Mesenchymal stem cell (in vitro differentiated cells and primary cell): ENCODE data around the gene C3.

Source experiments
- DNase-seq: peaks from one replicate; pipeline ENCODE4 v3.0.0-alpha.2; 2013
- H2AFZ ChIP-seq: one replicate; pipeline ENCODE4 v1.6.1; 2013; ENCODE audit warnings: low read depth, mild to moderate bottlenecking, control low read depth, inconsistent platforms, low read length, moderate library complexity
- H2AK5ac ChIP-seq: 2 replicates; pipeline ENCODE4 v1.6.1; 2013; ENCODE audit warnings: low read length, moderate library complexity, mild to moderate bottlenecking, inconsistent platforms; ENCODE audit not compliant: severe bottlenecking
- H2BK120ac ChIP-seq: one replicate; pipeline ENCODE4 v1.6.1; 2013; ENCODE audit warnings: low read depth, mild to moderate bottlenecking, inconsistent platforms, low read length, moderate library complexity
- H2BK12ac ChIP-seq, 2 experiments: one replicate each; pipeline ENCODE4 v1.6.1; 2013; ENCODE audit warnings: inconsistent platforms in 2 of 2, low read length in 2 of 2, mild to moderate bottlenecking in 2 of 2, moderate library complexity in 2 of 2, control low read depth in 1 of 2
- H2BK15ac ChIP-seq: one replicate; pipeline ENCODE4 v1.6.1; 2013; ENCODE audit warnings: mild to moderate bottlenecking, low read depth, inconsistent platforms; ENCODE audit not compliant: poor library complexity, severe bottlenecking
- H2BK5ac ChIP-seq: 2 replicates; pipeline ENCODE4 v1.6.1; 2013; ENCODE audit warnings: low read depth, mild to moderate bottlenecking, low read length, control low read depth, inconsistent platforms; ENCODE audit not compliant: poor library complexity, severe bottlenecking
- H3K14ac ChIP-seq, 2 experiments: one replicate each; pipeline ENCODE4 v1.6.1; 2013; ENCODE audit warnings: inconsistent platforms in 2 of 2, low read length in 2 of 2, control low read depth in 1 of 2, mild to moderate bottlenecking in 1 of 2, moderate library complexity in 1 of 2
- H3K18ac ChIP-seq, 2 experiments: one replicate each; pipeline ENCODE4 v1.6.1; 2013; ENCODE audit warnings: inconsistent platforms in 2 of 2, low read length in 2 of 2, control low read depth in 1 of 2, low read depth in 1 of 2, mild to moderate bottlenecking in 1 of 2
- H3K23ac ChIP-seq, 2 experiments: one replicate each; pipeline ENCODE4 v1.6.1; 2013; ENCODE audit warnings: inconsistent platforms in 2 of 2, low read length in 2 of 2, mild to moderate bottlenecking in 2 of 2, moderate library complexity in 2 of 2, control low read depth in 1 of 2
- H3K27ac ChIP-seq: 2 replicates; pipeline ENCODE4 v1.5.1; 2013; ENCODE audit warnings: mild to moderate bottlenecking, moderate library complexity, low read length, control low read depth, inconsistent platforms; ENCODE audit not compliant: poor library complexity, severe bottlenecking
- H3K27me3 ChIP-seq, 2 experiments: 2 replicates each; pipeline versions ENCODE4 v1.6.1 to v1.7.0; 2013; ENCODE audit warnings: low read length in 2 of 2, mild to moderate bottlenecking in 2 of 2, moderate library complexity in 2 of 2, control low read depth in 1 of 2, inconsistent platforms in 1 of 2; ENCODE audit not compliant: control insufficient read depth in 1 of 2, insufficient read depth in 1 of 2
- H3K36me3 ChIP-seq, 2 experiments: 2 replicates each; pipeline versions ENCODE4 v1.6.1 to v1.7.0; 2013; ENCODE audit warnings: low read length in 2 of 2, control low read depth in 1 of 2, inconsistent platforms in 1 of 2, low read depth in 1 of 2, mild to moderate bottlenecking in 1 of 2; ENCODE audit not compliant: insufficient read depth in 2 of 2, control insufficient read depth in 1 of 2
- H3K4ac ChIP-seq, 2 experiments: one replicate each; pipeline ENCODE4 v1.6.1; 2013; ENCODE audit warnings: inconsistent platforms in 2 of 2, low read length in 2 of 2, mild to moderate bottlenecking in 2 of 2, moderate library complexity in 2 of 2, control low read depth in 1 of 2, low read depth in 1 of 2
- H3K4me1 ChIP-seq: 2 replicates; pipeline ENCODE4 v1.6.1; 2013; ENCODE audit warnings: low read depth, low read length, control low read depth; ENCODE audit not compliant: control insufficient read depth, insufficient read depth
- H3K4me2 ChIP-seq: 2 replicates; pipeline ENCODE4 v1.6.1; 2013; ENCODE audit warnings: low read length, mild to moderate bottlenecking, inconsistent platforms; ENCODE audit not compliant: poor library complexity, severe bottlenecking
- H3K4me3 ChIP-seq, 2 experiments: 2 replicates each; pipeline versions ENCODE4 v1.5.1 to v1.7.0; 2013; ENCODE audit warnings: low read length in 2 of 2, mild to moderate bottlenecking in 2 of 2, control low read depth in 1 of 2, low read depth in 1 of 2; ENCODE audit not compliant: insufficient read depth in 1 of 2
- H3K79me1 ChIP-seq: replicated peaks from 2 replicates; pipeline ENCODE4 v1.6.1; 2013; ENCODE audit warnings: mild to moderate bottlenecking, control low read depth, low read length, inconsistent platforms; ENCODE audit not compliant: poor library complexity, severe bottlenecking
- H3K9ac ChIP-seq: 2 replicates; pipeline ENCODE4 v1.7.0; 2013; ENCODE audit warnings: mild to moderate bottlenecking, low read length, moderate library complexity
- H3K9me3 ChIP-seq: 2 replicates; pipeline ENCODE4 v1.7.0; 2013; ENCODE audit warnings: mild to moderate bottlenecking, low read length; ENCODE audit not compliant: control insufficient read depth
- H4K8ac ChIP-seq: one replicate; pipeline ENCODE4 v1.6.1; 2013; ENCODE audit warnings: inconsistent platforms, mild to moderate bottlenecking, low read length, moderate library complexity
- H4K91ac ChIP-seq: one replicate; pipeline ENCODE4 v1.6.1; 2013; ENCODE audit warnings: mild to moderate bottlenecking, low read length, inconsistent platforms
- WGBS: methylation state at CpG from one replicate; pipeline ENCODE4 v1.1.7; 2013; ENCODE audit warnings: mixed read lengths; 5-methylcytosine and 5-hydroxymethylcytosine counted together

C3 gene

DNA sequence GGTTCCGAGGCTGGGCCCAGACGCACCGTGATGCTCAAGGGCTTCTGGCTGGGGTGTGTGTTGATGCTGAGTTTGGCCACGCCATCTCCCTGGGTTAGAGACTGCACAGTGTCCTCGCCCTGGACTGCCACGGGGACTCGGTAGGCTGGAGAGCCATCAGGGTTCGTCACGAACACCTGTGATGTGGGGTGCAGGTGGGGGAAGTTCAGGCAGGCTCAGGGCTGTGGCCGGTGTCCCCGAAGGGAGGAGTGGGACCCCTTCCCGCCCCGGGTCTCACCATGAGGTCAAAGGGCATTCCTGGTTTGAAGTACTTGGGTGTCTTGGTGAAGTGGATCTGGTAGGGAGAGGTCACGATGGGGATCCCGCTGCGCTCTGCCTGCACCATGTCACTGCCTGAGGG, 8.2 kb downstream of the C3 start:
- peaks cover 0 to 51% of the 10 kb centered on the region in 2 experiments for H3K36me3 ChIP-seq
- H3K14ac ChIP-seq: no peak overlapping the region
- H2BK120ac ChIP-seq: no peak overlapping the region
- H3K79me1 ChIP-seq: no peaks in the 10 kb centered on the region
- no peak overlapping the region for H2BK5ac ChIP-seq
- no peak overlapping the region for H3K4ac ChIP-seq
- no peak overlapping the region for H2BK12ac ChIP-seq
- H3K27me3 ChIP-seq: peaks cover 10 to 25% of the 10 kb centered on the region in 2 experiments
- H2AK5ac ChIP-seq: no peak overlapping the region
- DNase-seq: no peak
- no peak overlapping the region for H3K9ac ChIP-seq
- no peak overlapping the region for H4K91ac ChIP-seq
- no peak overlapping the region for H4K8ac ChIP-seq
- no peaks in the 10 kb centered on the region for H3K9me3 ChIP-seq
- no peak overlapping the region for H3K18ac ChIP-seq
- H2AFZ ChIP-seq: no peak overlapping the region
- no peak overlapping the region for H3K4me3 ChIP-seq
- H3K27ac ChIP-seq: no peak overlapping the region
- WGBS: 94% methylated on average over 15 of the region's 16 CpGs
- H2BK15ac ChIP-seq: no peak overlapping the region
- peaks cover 4% of the 10 kb centered on the region for H3K4me1 ChIP-seq
- H3K23ac ChIP-seq: no peak overlapping the region
- H3K4me2 ChIP-seq: no peak overlapping the region

DNA sequence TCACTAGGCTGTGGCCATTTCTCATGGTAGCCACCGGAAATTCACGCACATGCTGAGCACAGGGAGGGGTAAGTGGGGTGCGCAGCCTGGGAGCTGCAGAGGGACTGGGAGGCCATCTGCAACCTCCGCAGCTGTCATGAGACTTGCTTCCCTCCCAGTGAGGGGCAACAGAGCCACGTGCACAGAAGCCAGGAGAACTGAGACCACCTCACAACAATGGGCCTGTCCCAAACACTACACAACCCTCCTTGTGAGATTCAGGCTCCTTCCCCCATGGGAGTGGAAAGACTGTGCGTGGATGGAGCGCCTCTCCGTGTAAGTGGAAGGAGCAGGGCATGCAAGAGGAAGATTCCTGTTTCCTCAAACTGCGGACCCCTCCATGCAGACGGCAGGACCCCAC, 8.8 kb downstream of the C3 start:
- Histone ChIP-seq H3K4me2 (no peak overlapping the region), H3K14ac (no peak overlapping the region), H2AFZ (no peak overlapping the region), H4K8ac (no peak overlapping the region), H2AK5ac (no peak overlapping the region), H3K36me3 (peaks cover 0 to 45% of the 10 kb centered on the region in 2 experiments), H2BK15ac (no peak overlapping the region), H3K23ac (no peak overlapping the region), H2BK5ac (no peak overlapping the region), H3K4me1 (peaks cover 4% of the 10 kb centered on the region), H3K27ac (no peak overlapping the region), H3K79me1 (no peaks in the 10 kb centered on the region), H3K27me3 (peaks cover 10 to 25% of the 10 kb centered on the region in 2 experiments), H2BK120ac (no peak overlapping the region), H3K9ac (no peak overlapping the region), H3K4me3 (no peak overlapping the region), H2BK12ac (no peak overlapping the region), H3K9me3 (no peaks in the 10 kb centered on the region), H4K91ac (no peak overlapping the region), H3K4ac (no peak overlapping the region), H3K18ac (no peak overlapping the region)
- DNase-seq: no peak
- WGBS: 79% methylated on average over 9 of the region's 10 CpGs

DNA sequence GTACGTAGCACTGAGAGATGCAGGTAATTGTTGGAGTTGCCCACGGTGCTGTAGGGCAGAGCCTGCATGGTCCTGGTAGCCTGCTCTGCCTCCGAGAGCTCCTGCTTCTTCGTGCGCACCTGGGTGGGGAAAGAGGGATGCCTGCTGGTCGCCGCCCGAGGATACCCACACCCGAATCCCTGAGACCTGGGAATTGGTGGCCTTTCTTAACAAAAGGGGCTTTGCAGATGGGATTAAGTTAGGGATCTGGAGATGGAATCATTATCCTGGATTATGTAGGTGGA, 9.4 kb downstream of the C3 start:
- Histone ChIP-seq H3K27me3 (peaks cover 10 to 25% of the 10 kb centered on the region in 2 experiments), H3K36me3 (peaks cover 0 to 39% of the 10 kb centered on the region in 2 experiments), H3K27ac (no peak overlapping the region), H2BK5ac (no peak overlapping the region), H4K91ac (no peak overlapping the region), H4K8ac (no peak overlapping the region), H3K9me3 (no peaks in the 10 kb centered on the region), H2AFZ (no peak overlapping the region), H2BK120ac (no peak overlapping the region), H3K79me1 (no peaks in the 10 kb centered on the region), H2AK5ac (no peak overlapping the region), H3K9ac (no peak overlapping the region), H3K4me2 (no peak overlapping the region), H3K4ac (no peak overlapping the region), H3K4me1 (peaks cover 4% of the 10 kb centered on the region), H3K14ac (no peak overlapping the region), H3K4me3 (no peak overlapping the region), H3K18ac (no peak overlapping the region), H3K23ac (no peak overlapping the region), H2BK15ac (no peak overlapping the region), H2BK12ac (no peak overlapping the region)
- WGBS: 64% methylated on average over 9 of the region's 9 CpGs
- DNase-seq: no peak

DNA sequence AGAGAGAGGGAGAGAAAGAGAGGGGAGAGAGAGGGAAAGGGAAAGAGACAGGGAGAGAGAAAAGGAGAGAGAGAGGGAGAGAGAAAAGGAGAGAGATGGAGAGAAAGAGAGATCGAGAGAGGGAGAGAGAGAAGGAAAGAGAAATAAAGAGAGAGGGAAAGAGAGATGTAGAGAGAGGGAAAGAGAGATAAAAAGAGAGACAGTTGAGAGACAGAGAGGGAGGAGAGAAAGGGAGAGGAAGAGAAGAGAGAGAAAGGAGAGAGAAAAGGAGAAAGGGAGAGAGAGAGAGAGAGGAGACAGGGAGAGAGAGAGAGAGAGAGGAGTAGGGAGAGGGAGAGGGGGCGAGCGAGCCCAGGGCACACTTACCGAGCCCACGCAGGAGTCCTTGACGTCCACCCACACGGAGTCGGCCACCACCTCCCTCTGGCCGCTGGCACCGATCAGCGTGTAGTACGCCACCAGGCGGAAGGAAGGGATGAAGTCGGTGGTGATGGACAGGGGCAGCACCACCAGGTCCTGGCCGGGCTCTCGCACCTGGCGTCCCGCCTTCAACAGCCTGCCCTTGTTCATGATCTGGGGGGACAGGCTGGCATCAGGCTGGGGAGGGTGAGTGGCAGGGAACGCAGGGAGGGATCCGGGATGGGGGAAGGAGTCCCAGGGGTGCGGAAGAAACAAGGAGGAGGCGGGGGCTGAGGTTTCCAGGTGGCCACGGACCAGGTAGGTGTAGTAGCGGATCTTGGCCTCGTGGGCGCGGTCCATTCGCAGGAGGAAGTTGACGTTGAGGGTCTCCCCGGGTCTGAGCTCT, 10.0 kb downstream of the C3 start:
- H3K4me2 ChIP-seq: no peak overlapping the region
- H3K4me3 ChIP-seq: peak overlapping the region in 1 of 2 experiments; percentile 1
- H3K4me1 ChIP-seq: peaks cover 4% of the 10 kb centered on the region
- peaks cover 0 to 39% of the 10 kb centered on the region in 2 experiments for H3K36me3 ChIP-seq
- H3K9me3 ChIP-seq: no peaks in the 10 kb centered on the region
- 34% methylated on average over 30 of the region's 30 CpGs for WGBS
- no peak overlapping the region for H2AK5ac ChIP-seq
- H3K27me3 ChIP-seq: peaks cover 10 to 25% of the 10 kb centered on the region in 2 experiments
- H3K79me1 ChIP-seq: no peaks in the 10 kb centered on the region
- H3K18ac ChIP-seq: no peak overlapping the region
- H3K14ac ChIP-seq: peak overlapping the region in 1 of 2 experiments; percentile 61
- no peak overlapping the region for H2BK120ac ChIP-seq
- no peak overlapping the region for H2BK5ac ChIP-seq
- H2BK12ac ChIP-seq: no peak overlapping the region
- no peak overlapping the region for H3K23ac ChIP-seq
- DNase-seq: no peak
- no peak overlapping the region for H2BK15ac ChIP-seq
- H2AFZ ChIP-seq: no peak overlapping the region
- H4K91ac ChIP-seq: no peak overlapping the region
- peak overlapping the region; percentile 7 for H4K8ac ChIP-seq
- no peak overlapping the region for H3K27ac ChIP-seq
- H3K9ac ChIP-seq: no peak overlapping the region
- no peak overlapping the region for H3K4ac ChIP-seq
